Right cardiac atrium (tissue), 5 donors: ENCODE data around the gene HOXA7. TPM values are rescaled to one million over a fixed set of nuclear protein-coding genes. Genes with fewer than 3 reads are reported as not detected.

ENCODE experiments used
- ATAC-seq, 2 donors: fragments of 200-7000 bp; cut with Tn5 transposase; one replicate each; pipeline versions ENCODE4 v1.8.0 to v1.9.1; 2020; ENCODE audit warnings: moderate library complexity in 2 of 2, mild to moderate bottlenecking in 1 of 2
- DNase-seq, 3 donors: peaks; one replicate each; pipeline ENCODE4 v3.0.0-alpha.2; 2020
- H3K27ac ChIP-seq: one replicate; pipeline ENCODE4 v1.5.1; 2013; ENCODE audit warnings: mild to moderate bottlenecking, low read length, control low read depth, moderate library complexity
- H3K27me3 ChIP-seq: one replicate; pipeline ENCODE4 v1.6.1; 2013; ENCODE audit not compliant: control insufficient read depth, insufficient read depth
- H3K4me1 ChIP-seq: one replicate; pipeline ENCODE4 v1.6.1; 2013; ENCODE audit warnings: low read length; ENCODE audit not compliant: control insufficient read depth, insufficient read depth
- H3K4me3 ChIP-seq: one replicate; pipeline ENCODE4 v1.5.1; 2013; ENCODE audit warnings: low read length, control low read depth
- H3K9me3 ChIP-seq: one replicate; pipeline ENCODE4 v1.6.1; 2013; ENCODE audit warnings: low read length; ENCODE audit not compliant: control insufficient read depth
- WGBS: extraction: QIAGEN DNeasy Blood & Tissue Kit; methylation state at CpG from one replicate; pipeline ENCODE4 v1.1.7; 2013; 5-methylcytosine and 5-hydroxymethylcytosine counted together
- intact Hi-C, 4 donors: fragments of 100-400 bp; cut with DNase I; formaldehyde crosslinking; loops; one replicate each; pipeline versions ENCODE4 v1.11.0 to v1.14.0; 2022 to 2023
- polyA plus RNA-seq: library from polyadenylated mRNA; stranded (reverse); fragments of 200-250 nt; gene quantifications from one replicate; pipeline ENCODE4 v1.2.3, GENCODE V29; 2013
- total RNA-seq, 4 donors: library from RNA; stranded (reverse); fragmentation: NEBNext Ultra II Directional; extraction: Animal tissue kit (Norgen Biotek cat#: 25700); gene quantifications; one replicate each; pipeline ENCODE4 v1.2.1, GENCODE V29; 2021
- donor health status: healthy with polysubstance abuse.
- donor health status: DM: no; HTN: yes; CAD: no.
- donor health status: DM: no; HTN: no; CAD: no.
- donor health status: DM: no; HTN: yes; CAD: no; lungs with severe emphysema.
- donor health status: DM: yes; HTN: yes; CAD: no.

HOXA7 gene
- total and polyA plus RNA-seq, 5 donors: 0.11 TPM; not detected in 4

DNA sequence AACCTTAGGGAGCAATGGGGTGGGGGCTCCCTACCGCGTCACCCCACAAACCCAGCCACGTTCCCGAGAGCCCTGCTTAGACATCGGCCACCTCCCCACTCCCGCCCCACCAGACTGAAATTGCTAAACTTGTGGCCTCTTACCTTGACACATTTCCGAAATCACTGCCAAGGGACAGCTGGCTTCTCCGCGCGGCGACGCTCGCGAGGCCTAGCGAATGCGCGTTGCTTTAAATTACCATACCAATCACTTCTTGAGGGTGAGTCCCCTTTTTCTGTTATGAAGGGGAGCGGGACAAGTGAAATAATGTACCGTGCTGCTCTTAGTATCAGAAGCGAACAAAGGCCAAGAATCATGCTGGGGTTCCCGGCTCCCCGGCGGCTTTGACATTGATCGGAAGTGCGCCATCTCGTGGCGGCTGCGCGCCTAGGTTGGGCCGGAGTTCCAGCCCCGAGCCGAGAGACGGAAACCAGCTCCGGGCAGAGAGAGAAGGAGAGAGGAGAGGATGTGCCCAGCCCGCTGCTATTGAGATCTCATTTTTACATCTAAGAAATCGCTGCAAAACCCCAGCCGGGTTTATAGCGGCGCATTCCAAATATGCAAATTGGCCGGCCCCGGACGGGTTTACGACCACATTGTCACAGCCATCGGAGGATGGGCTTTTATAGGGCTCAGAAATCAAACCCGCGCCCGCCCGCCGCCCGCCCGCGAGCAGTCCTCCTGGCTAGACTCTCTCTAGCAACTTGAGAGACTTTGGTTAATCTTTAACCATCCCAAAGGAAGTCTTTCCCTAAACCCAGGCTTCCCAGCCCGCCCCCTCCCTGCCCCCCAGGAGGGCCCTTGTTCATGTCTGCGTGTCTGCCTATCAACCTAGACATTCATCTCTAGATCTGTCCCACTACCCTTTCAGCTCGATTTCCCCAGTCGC lies 23.3 kb upstream of the HOXA7 start:
- peaks cover 5% of the 10 kb centered on the region for H3K27me3 ChIP-seq
- H3K4me3 ChIP-seq: peak overlapping the region; percentile 11
- peak; percentile 34 to 70 for ATAC-seq
- peaks cover 2% of the 10 kb centered on the region for H3K4me1 ChIP-seq
- WGBS: 7% methylated on average over 56 of the region's 56 CpGs
- no peaks in the 10 kb centered on the region for H3K9me3 ChIP-seq
- intact Hi-C loops: no loop called here
- H3K27ac ChIP-seq: no peak overlapping the region
- DNase-seq: peak; percentile 56 to 82 (median 81)

DNA sequence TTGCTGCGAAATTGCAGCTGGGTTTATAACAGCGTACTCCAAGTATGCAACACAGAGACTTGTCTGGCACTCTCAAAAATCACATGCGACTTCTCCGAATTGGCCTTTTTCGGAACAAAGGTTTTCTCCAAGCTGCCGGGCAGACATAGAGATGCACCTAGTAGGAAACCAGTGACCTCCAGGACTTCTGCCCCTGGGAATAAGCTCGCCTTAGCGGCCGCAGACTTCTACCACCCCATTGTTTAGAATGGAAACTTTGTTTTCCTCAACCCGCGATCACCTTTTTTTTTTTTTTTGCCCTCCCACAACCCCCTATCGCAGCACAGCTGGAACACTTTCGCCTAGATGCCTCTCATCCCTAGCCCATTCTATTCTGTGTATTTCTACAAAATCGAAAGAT lies 22.6 kb upstream of the HOXA7 start:
- DNase-seq (peak in 1 of 3 donors; percentile 37), ATAC-seq (no peak)
- WGBS: 38% methylated on average over 14 of the region's 14 CpGs
- peaks cover 5% of the 10 kb centered on the region for H3K27me3 ChIP-seq
- no peaks in the 10 kb centered on the region for H3K9me3 ChIP-seq
- no peaks in the 10 kb centered on the region for H3K4me1 ChIP-seq
- no peak overlapping the region for H3K27ac ChIP-seq
- no peak overlapping the region for H3K4me3 ChIP-seq
- intact Hi-C loops: no loop called here

DNA sequence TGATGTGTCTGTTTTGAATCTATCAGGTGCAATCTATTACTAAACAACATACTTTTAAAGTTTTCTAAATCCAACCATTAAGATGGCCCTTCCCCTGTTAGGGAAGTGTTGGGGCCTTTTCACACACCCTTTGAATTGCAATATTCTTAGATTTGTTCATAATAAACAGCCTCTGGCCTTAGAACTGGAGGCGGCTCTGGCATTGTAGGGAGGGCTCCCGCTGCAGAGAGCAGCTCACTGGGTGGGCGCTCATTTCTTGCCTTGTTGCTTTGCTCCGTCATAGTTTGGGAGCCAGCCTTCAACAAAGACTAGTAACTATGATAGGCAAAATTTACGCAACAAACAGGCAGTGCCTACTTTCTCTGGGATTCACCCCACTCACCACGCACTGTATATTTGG lies 21.9 kb upstream of the HOXA7 start:
- H3K4me1 ChIP-seq: no peaks in the 10 kb centered on the region
- no peaks in the 10 kb centered on the region for H3K9me3 ChIP-seq
- H3K4me3 ChIP-seq: no peak overlapping the region
- intact Hi-C loops: no loop called here
- H3K27ac ChIP-seq: no peak overlapping the region
- WGBS: 77% methylated on average over 6 of the region's 6 CpGs
- ATAC-seq (no peak), DNase-seq (peak in 1 of 3 donors; percentile 13)
- peaks cover 5% of the 10 kb centered on the region for H3K27me3 ChIP-seq

DNA sequence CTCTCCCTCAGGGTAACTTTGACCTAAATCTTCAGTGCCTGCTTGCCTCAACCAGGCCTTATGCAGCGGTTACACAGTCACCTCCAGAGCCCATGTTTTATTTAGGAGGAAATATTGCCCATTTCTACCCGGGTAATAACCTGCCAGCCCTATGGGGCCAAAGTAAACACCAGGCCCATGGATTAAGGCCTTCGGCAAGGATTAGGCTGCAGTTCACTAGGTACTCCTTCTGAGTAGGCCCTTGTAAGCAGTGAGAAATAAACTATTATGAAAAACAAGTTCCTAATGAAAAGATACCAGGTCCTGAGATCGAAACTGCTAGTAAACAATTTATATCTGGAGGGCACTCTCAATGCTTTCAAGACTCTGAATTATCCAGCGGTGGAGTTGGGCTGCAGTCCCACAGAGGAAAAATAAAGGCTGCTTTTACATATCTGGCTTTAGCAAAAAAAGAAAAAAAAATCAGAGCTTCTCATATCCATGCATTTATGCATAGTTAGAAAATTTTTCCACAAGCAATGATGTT lies 21.4 kb upstream of the HOXA7 start:
- no peak overlapping the region for H3K27ac ChIP-seq
- DNase-seq (no peak), ATAC-seq (no peak)
- WGBS: 85% methylated on average over 5 of the region's 5 CpGs
- intact Hi-C loops: no loop called here
- no peak overlapping the region for H3K4me3 ChIP-seq
- no peaks in the 10 kb centered on the region for H3K4me1 ChIP-seq
- H3K27me3 ChIP-seq: peaks cover 5% of the 10 kb centered on the region
- H3K9me3 ChIP-seq: no peaks in the 10 kb centered on the region

DNA sequence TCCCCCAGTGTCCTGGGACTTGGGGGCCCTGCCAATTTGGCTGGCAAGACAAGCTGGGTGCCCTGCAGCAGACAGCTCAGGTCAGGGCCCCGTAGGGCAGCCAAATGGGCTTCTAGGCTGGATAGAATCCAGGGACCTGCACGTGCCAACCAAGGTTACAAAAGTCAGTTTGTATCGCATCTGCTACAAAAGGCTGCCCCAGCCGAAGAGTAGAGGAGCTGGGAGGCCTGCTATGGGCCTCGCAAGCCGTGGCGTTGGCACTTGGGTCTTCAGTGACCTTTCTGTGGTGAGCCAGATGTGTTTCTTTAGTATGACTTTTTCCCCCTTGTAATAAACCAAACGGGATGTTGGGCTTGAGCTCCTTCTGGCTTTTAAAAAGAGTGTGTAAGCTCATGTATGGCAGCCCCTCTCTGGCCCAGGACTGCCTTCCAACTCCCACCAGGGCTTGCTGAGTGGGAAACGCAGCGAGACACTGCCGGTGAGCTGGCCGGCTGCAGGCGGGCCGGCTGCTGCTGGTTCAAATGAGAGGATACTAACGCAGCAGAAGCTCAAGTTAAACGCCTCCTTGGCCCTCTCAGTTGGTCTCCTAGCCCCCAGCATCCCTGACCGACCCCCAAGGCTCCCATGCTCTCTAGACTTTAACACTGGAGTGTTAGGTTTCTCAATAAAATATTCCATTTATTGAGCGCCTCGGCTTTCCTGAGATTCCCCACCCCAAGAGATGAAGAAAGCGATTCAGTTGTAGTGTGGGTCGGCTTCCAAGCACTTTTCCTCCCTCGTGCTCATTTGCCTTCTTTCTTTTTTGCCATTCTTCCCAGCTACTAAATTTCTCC lies 20.7 kb upstream of the HOXA7 start:
- no peaks in the 10 kb centered on the region for H3K9me3 ChIP-seq
- no peak for ATAC-seq
- peak in 2 of 3 donors; percentile 16 to 21 for DNase-seq
- H3K4me3 ChIP-seq: no peak overlapping the region
- H3K27me3 ChIP-seq: peaks cover 5% of the 10 kb centered on the region
- intact Hi-C loops: no loop called here
- no peaks in the 10 kb centered on the region for H3K4me1 ChIP-seq
- no peak overlapping the region for H3K27ac ChIP-seq
- WGBS: 76% methylated on average over 22 of the region's 22 CpGs

DNA sequence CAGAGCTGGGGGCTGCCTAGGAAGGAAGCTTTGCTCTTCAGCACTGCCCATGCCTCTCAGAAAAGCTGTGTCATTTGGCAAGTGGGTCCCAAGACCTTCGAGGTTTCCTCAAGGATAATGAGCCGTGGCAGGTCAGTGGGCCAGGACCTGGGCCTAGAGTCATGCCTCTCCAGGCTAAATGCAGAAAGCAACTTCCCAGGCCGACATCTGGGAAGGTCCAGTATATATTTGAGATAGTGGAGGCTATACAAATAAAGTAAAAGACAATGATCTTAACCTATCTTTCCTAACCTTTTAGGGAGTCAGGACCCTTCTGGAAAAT lies 20.0 kb upstream of the HOXA7 start:
- H3K4me3 ChIP-seq: no peak overlapping the region
- no peak overlapping the region for H3K27ac ChIP-seq
- no peaks in the 10 kb centered on the region for H3K4me1 ChIP-seq
- DNase-seq (peak in 1 of 3 donors; percentile 14), ATAC-seq (no peak)
- H3K9me3 ChIP-seq: no peaks in the 10 kb centered on the region
- intact Hi-C loops: no loop called here
- 76% methylated on average over 3 of the region's 3 CpGs for WGBS
- H3K27me3 ChIP-seq: peaks cover 5% of the 10 kb centered on the region

DNA sequence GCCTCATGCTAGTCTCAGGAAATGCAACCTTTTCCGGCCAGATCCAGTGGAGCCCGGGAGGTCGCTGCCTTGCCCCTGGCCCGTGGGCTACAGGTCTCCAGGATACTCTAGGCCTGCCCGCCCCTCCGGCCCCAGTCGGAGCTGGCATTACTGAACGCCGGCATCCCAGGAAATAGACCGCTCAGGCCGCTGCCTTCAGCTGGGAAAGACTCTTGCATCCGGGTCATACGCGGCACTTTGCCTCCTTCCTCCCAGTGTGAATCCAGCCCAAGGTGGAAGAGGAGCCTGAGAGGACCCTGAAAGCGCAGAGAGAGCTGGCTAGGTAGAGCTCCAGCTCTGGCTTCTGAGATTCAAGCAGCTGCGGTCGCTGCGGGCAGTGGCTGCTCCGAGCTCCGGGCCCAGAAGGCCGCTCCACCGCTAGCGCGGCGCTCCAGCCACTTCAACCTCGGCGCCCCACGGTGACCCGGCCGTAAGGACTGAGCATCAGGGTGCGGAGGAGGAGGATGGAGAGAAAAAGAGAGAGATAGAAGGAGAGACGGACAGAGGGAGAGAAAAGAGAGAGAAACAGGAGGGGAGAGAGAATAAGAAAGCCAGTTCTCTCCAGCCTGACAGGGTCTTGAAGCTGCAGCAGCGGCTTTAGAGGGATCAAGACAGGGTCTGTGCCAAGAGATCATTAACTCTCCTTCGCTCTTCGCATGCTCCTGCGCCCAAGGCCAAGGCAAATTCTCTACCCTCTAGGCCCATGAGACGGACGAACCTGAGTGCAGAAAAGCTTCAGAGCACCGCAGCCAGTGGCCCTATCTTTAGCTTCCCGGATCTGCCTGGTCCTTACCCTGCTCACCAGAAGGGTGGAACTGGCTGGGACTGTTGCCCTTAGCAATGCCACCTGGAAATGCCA lies 19.4 kb upstream of the HOXA7 start:
- Histone ChIP-seq H3K27ac (no peak overlapping the region), H3K4me3 (no peak overlapping the region), H3K9me3 (no peaks in the 10 kb centered on the region), H3K27me3 (peaks cover 5% of the 10 kb centered on the region), H3K4me1 (no peaks in the 10 kb centered on the region)
- ATAC-seq: no peak
- peak in 2 of 3 donors; percentile 18 to 53 for DNase-seq
- intact Hi-C loops: no loop called here
- 52% methylated on average over 40 of the region's 40 CpGs for WGBS

DNA sequence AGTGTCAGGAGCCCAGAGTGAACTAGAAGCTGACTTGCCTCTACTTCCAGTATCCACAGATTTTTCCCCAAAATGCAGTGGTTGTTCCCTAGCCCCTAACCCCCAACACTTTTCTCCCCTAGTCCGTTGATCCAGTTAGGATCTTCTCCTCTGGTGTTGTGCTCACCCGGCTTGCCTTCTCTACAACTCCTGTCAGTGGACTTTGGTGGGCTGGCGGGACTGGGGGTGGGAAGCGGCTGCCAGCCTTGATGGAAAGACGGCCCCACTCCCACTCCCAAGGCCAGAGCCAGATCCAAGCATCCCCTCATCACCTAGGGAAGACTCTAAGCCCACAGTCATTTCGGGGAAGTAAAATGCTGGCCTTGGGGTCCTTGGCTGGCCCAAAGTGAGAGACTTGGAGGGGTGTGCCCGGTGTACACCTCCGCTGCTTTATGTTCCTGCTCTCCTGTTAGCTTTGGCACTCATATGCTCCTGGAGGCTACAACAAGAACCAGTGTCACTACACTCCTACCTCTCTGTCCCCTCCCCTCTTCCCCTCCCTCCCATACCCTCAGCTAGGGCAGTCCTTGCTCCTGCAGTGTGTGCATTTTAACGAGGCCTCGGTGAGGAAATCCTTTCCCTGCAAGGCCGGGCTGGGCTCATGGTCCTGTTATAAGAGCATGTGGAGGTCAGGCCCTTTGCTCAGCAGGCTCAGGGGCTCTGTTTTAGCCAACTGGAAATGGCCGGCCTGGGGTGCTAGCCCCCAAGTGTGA lies 18.6 kb upstream of the HOXA7 start:
- peak in 2 of 3 donors; percentile 3 to 29 for DNase-seq
- Histone ChIP-seq H3K4me3 (no peak overlapping the region), H3K9me3 (no peaks in the 10 kb centered on the region), H3K27me3 (peaks cover 5% of the 10 kb centered on the region), H3K27ac (no peak overlapping the region), H3K4me1 (no peaks in the 10 kb centered on the region)
- intact Hi-C loops: no loop called here
- ATAC-seq: peak in 1 of 2 donors; percentile 30
- 49% methylated on average over 12 of the region's 12 CpGs for WGBS

DNA sequence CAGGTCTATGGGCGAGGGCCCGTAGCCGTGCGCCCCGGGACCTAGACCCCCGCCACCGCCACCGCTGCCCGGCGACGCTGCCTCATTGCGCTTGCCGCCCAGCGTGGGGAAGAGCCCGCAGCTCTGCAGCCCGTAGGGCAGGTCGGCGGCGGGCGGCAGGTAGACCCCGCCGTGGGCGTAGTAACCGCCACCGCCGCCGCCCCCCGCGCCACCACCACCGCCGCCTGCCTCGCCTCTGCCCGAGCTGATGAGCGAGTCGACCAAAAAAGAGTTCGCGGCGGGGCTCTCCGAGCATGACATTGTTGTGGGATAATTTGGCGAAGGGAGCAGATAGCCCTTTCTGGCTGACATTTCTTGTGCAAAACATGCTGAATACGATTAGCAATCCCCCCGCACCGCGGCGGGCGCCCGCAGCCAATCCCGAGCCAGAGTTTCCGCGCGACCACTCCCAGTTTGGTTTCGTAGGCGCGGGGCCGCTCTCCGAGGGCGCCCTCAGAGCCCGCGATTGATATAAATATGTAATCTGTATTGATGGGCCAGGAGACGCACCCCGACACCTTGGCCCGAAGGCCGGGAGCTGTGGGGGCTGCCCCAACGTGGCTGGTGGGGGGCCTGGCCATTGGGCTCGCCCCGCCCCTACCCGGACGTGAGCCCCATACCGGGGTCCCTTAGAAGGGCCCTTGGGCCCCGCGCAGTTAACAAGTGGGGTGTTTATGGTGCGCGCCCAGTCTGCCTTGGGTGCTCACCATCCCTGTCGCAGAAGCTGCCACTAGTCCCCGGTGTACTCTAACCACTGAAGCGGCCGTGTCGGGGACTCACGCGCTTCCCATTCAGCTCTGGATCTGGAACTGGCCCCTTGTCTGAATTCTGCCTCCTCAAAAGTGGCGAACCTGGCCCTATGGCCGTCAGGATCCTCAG lies 17.7 kb upstream of the HOXA7 start, which contains the start of gene HOXA10:
TSS of gene HOXA10 (minus strand) at position 365 of the 918 bp plus-strand sequence. CDS start at position 351, 14 bp downstream.
- Histone ChIP-seq H3K9me3 (no peaks in the 10 kb centered on the region), H3K27me3 (peaks cover 5% of the 10 kb centered on the region), H3K27ac (no peak within 1 kb of the TSS), H3K4me1 (no peaks in the 10 kb centered on the region), H3K4me3 (peak within 1 kb of the TSS; percentile 29)
- ATAC-seq (no peak), DNase-seq (peak in 2 of 3 donors; percentile 43 to 44)
- 6% methylated on average over 82 of the region's 82 CpGs for WGBS
- intact Hi-C loops: no loop called here
